PC-3 (cell line): ENCODE results near the gene PFKFB2. TPM values are rescaled to one million over a fixed set of nuclear protein-coding genes. Genes with fewer than 3 reads are reported as not detected.

Source experiments
- ATAC-seq: fragments of 200-7000 bp; cut with Tn5 transposase; 2 replicates; pipeline ENCODE4 v1.9.1; 2020; ENCODE audit warnings: mild to moderate bottlenecking, moderate library complexity
- BruUV-seq: library from RNA; stranded (reverse); fragments of 400-500 nt; replicated peaks from 2 replicates; lab custom pipeline; 2021; lab: Mats Ljungman, UMichigan
- CTCF ChIA-PET: fragments of 300-600 bp; sonication (Branson Sonifier 250); formaldehyde crosslinking; loops from one replicate; lab custom pipeline; 2022; ENCODE audit warnings: antibody characterized with exemption; lab: Charles Lee
- POLR2A ChIA-PET: fragments of 300-600 bp; sonication (Branson Sonifier 250); formaldehyde crosslinking; loops from one replicate; lab custom pipeline; 2022; ENCODE audit warnings: antibody characterized with exemption; ENCODE audit not compliant: unreplicated experiment; lab: Charles Lee
- DNase-seq: peaks from one replicate; pipeline ENCODE4 v3.0.0-alpha.2; 2015
- H2AFZ ChIP-seq: fragments of 300-600 bp; sonication (generic); 2 replicates; pipeline ENCODE4 v1.6.0; 2016; ENCODE audit warnings: antibody characterized with exemption, low read length
- H3F3A ChIP-seq: fragments of 300-600 bp; sonication (generic); one replicate; pipeline ENCODE4 v1.6.0; 2017; ENCODE audit warnings: antibody characterized with exemption, low read length, control low read depth, mild to moderate bottlenecking; ENCODE audit not compliant: unreplicated experiment
- H3K27ac ChIP-seq: fragments of 300-600 bp; sonication (generic); 2 replicates; pipeline ENCODE4 v1.5.1; 2016; ENCODE audit warnings: mild to moderate bottlenecking, low read length
- H3K27me3 ChIP-seq: fragments of 300-600 bp; sonication (generic); 2 replicates; pipeline ENCODE4 v1.6.1; 2016; ENCODE audit warnings: low read length, mixed read lengths
- H3K36me3 ChIP-seq: fragments of 300-600 bp; sonication (generic); 2 replicates; pipeline ENCODE4 v1.6.1; 2016; ENCODE audit warnings: low read depth, mixed run types, low read length, mixed read lengths
- H3K4me1 ChIP-seq: fragments of 300-600 bp; sonication (generic); 2 replicates; pipeline ENCODE4 v1.5.1; 2016; ENCODE audit warnings: low read length; ENCODE audit not compliant: insufficient read depth
- H3K4me2 ChIP-seq: fragments of 300-600 bp; sonication (generic); 2 replicates; pipeline ENCODE4 v1.6.0; 2016; ENCODE audit warnings: low read length
- H3K4me3 ChIP-seq: fragments of 300-600 bp; sonication (generic); 2 replicates; pipeline ENCODE4 v1.5.1; 2016; ENCODE audit warnings: mild to moderate bottlenecking, low read length, mixed read lengths
- H3K79me2 ChIP-seq: fragments of 300-600 bp; sonication (generic); 2 replicates; pipeline ENCODE4 v1.6.1; 2017; ENCODE audit warnings: low read length, mixed read lengths
- H3K9ac ChIP-seq: fragments of 300-600 bp; sonication (generic); 2 replicates; pipeline ENCODE4 v1.6.0; 2016; ENCODE audit warnings: mild to moderate bottlenecking, low read length
- H3K9me2 ChIP-seq: fragments of 300-600 bp; sonication (generic); replicated peaks from 2 replicates; pipeline ENCODE4 v1.6.1; 2016; ENCODE audit warnings: mixed run types, low read length, mixed read lengths
- H3K9me3 ChIP-seq: fragments of 300-600 bp; sonication (generic); 2 replicates; pipeline ENCODE4 v1.6.1; 2016; ENCODE audit warnings: low read length, mixed read lengths
- H4K20me1 ChIP-seq: fragments of 300-600 bp; sonication (generic); 2 replicates; pipeline ENCODE4 v1.6.1; 2016; ENCODE audit warnings: low read length, mixed read lengths
- CTCF ChIP-seq: fragments of 300-600 bp; sonication (generic); conservative IDR thresholded peaks from 2 replicates; pipeline ENCODE4 v1.5.1; 2017; ENCODE audit warnings: antibody characterized with exemption, low read depth, mild to moderate bottlenecking, low read length
- EZH2 ChIP-seq: fragments of 300-600 bp; sonication (generic); IDR thresholded peaks from one replicate; pipeline ENCODE4 v1.6.1; 2017; ENCODE audit warnings: antibody characterized with exemption, mild to moderate bottlenecking, low read length; ENCODE audit not compliant: unreplicated experiment
- EZH2phosphoT487 ChIP-seq: fragments of 300-600 bp; sonication (generic); IDR thresholded peaks from 2 replicates; pipeline ENCODE4 v1.6.1; 2018; ENCODE audit warnings: mild to moderate bottlenecking, antibody characterized with exemption, low read length, borderline replicate concordance
- intact Hi-C: fragments of 100-400 bp; cut with micrococcal nuclease; formaldehyde crosslinking; loops from 2 replicates; pipeline ENCODE4 v1.9.0; 2023
- total RNA-seq: library from RNA; depleted of rRNA; stranded (reverse); fragments of >200 nt; gene quantifications from 2 replicates; pipeline ENCODE4 v1.2.3, GENCODE V29; 2014

The PFKFB2 gene
- total RNA-seq, 1 experiment from 2014 or later, result 48.6 TPM

- Histone ChIP-seq H3K4me2 (no peak overlapping the region), H3K9me3 (no peaks in the 10 kb centered on the region), H3K4me3 (no peak overlapping the region), H3F3A (peaks cover 6% of the 10 kb centered on the region), H3K9me2 (no peaks in the 10 kb centered on the region), H3K27ac (peak overlapping the region; percentile 3; the same call in 1 of the 2 replicates), H2AFZ (no peak overlapping the region), H3K79me2 (no peaks in the 10 kb centered on the region), H4K20me1 (no peaks in the 10 kb centered on the region), H3K36me3 (peaks cover 29% of the 10 kb centered on the region; the same call in 1 of the 2 replicates), H3K4me1 (peaks cover 37% of the 10 kb centered on the region), H3K27me3 (no peaks in the 10 kb centered on the region), H3K9ac (no peak overlapping the region)
- DNase-seq, result no peak
- ChIA-PET CTCF (no interaction called here), POLR2A (interaction anchor here (0.6 kb wide), 1 partner anchor 28 kb away, joined by 3 read pairs; no protein-coding TSS in a partner anchor)
- no TSS peak for BruUV-seq
- ATAC-seq, result no peak
- TF ChIP-seq EZH2phosphoT487 (no peak), CTCF (no peak), EZH2 (no peak)
- intact Hi-C loops, result loop anchor here (1.0 to 5.0 kb wide), 5 partner anchors 24 to 350 kb away; partner anchors contain the start of genes IL20 and PFKFB2
These were observed 23.9 kb downstream of the PFKFB2 start for GRCh38 chr1:207077012-207077411.

- DNase-seq, result peak; percentile 98
- peak overlapping the region; percentile 3; the same call in 1 of the 2 replicates for H3K27ac ChIP-seq
These were observed 24.6 kb downstream of the PFKFB2 start for GRCh38 chr1:207077470-207078377.

More at GRCh38 chr1:207077470-207078377, 24.6 kb downstream of the PFKFB2 start:
- Histone ChIP-seq H3K9me3 (no peaks in the 10 kb centered on the region), H2AFZ (no peak overlapping the region), H3K79me2 (no peaks in the 10 kb centered on the region), H4K20me1 (no peaks in the 10 kb centered on the region), H3K4me1 (peaks cover 37% of the 10 kb centered on the region), H3K9me2 (no peaks in the 10 kb centered on the region), H3K4me2 (no peak overlapping the region), H3K27me3 (no peaks in the 10 kb centered on the region), H3K36me3 (peaks cover 22% of the 10 kb centered on the region; the same call in 1 of the 2 replicates), H3K9ac (no peak overlapping the region), H3F3A (peaks cover 6% of the 10 kb centered on the region), H3K4me3 (no peak overlapping the region)
- BruUV-seq, result no TSS peak
- ChIA-PET CTCF (no interaction called here), POLR2A (interaction anchor here (0.6 kb wide), 1 partner anchor 29 kb away, joined by 3 read pairs; no protein-coding TSS in a partner anchor)
- intact Hi-C loops, result loop anchor here (1.0 to 5.0 kb wide), 6 partner anchors 24 to 350 kb away; partner anchors contain the start of genes IL20 and PFKFB2
- TF ChIP-seq EZH2 (no peak), CTCF (peak; percentile 99)
- peak; percentile 68 for ATAC-seq
